CD4-positive, alpha-beta T cell treated with Interleukin-10 for 1 hour (primary cell): ENCODE results near the gene RNF150.
A peak's percentile ranks its signal among the peaks of the same experiment; 100 is the strongest.

Source experiments
- DNase-seq: peaks from one replicate; pipeline ENCODE4 v3.0.0-alpha.2; 2020

The RNF150 gene

DNA sequence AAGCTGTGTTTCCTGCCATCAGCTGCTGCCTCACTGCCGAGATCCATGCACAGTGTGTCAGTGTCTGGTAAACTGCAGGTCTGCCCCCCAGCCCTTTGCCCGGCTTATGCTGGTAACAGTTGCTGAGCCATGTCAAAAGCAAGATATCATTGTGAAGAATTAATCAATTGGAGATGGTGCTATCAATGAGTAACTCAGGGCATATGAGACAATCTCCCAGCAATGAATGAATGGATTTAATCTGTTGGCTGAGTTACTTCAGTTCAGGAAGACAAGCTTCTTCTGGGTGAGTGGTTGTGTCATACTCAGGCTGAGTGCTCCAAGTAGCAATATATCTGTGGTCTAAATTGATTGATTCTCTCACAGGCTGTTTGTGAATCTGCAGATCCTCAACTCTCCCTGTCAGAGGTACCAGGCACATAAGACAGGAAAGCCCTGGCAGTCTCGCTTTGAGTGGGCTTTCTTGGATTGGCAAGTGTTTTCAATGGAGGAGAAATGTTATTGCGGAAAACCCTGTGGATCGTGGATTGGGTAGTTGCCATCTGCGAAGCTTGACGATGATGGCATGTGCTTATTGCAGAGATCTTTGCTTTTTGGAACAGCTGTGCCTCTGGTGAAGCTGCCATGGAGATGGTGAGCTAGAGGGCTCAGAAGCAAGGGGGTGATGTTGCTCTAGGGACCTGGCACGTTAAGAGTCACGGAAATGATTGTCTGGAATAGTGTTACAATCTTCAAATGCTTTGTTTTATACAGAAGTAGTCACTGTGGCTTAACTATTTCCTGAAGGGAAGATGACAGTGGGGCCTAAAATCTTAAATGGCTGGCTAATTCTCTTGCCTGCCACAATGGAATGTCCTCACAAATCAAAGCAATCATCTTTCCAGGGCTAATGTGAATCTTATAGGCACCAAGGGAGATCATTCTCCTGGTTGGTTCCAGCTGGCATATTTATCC, 229.5 kb downstream of the RNF150 start:
- no peak for DNase-seq

DNA sequence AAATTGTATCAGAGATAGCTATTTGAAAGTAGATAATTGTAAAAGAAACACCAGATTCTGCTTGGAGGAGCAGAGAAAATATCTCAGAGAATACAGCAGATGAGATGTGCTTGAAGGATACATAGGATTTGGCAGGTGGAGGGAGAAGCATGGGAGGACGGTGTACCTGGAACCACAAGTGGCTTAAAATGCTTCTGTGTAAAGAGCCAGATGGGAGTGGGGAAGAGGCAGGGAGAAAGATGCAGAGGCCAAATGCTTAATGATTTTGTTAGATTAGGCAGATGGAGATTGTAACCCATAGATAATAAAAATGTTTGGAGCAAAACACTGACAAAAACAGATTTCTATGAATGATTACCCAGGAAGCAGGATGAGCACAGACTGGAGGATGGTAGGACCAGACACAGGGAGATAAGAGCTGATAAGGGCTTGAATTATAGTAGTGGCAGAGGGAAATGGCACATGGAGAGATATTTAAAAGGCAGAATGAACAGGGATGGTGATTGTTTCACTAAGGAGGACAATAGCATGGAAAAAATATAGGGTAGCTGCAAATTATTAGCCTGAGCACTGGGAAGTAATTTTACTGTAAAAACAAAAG, 231.4 kb downstream of the RNF150 start:
- no peak for DNase-seq

DNA sequence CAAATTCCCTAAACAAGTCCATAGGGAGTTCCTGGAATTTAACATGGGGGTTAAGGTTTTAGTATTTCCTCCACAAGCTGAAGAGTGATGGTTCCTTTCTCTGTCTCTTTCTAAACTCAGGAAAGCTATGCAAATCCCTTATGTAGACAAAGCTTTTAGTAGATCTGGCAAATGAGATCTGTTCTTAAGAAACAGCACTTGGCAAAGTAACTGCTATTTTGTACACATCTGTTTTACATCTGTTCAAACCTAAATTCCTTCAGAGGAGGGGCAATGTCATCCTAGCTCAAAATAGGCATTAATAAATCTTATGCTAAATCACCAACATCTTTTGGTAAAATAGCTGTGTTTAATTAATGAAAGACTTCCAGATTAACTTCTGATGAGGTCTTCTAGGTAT, 239.3 kb downstream of the RNF150 start:
- no peak for DNase-seq

DNA sequence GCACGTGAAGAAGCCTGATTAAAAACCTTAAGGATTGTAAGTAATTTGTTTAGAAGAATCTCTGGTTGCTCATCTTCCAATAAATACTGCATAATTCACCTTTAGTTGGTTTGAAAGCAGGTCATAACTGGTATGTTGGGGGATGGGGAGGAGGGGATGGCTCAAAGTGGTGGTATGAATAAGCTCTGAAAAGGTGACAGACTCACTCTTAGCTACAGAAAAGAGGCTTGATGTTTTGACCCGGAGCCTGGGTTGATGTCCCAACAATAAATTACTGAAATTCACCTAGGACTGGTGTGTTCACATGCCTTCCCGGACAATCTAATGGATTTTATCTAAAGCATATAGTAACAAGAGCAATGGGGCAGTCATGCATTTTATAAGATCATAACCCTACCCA, 245.2 kb downstream of the RNF150 start:
- DNase-seq, result no peak

DNA sequence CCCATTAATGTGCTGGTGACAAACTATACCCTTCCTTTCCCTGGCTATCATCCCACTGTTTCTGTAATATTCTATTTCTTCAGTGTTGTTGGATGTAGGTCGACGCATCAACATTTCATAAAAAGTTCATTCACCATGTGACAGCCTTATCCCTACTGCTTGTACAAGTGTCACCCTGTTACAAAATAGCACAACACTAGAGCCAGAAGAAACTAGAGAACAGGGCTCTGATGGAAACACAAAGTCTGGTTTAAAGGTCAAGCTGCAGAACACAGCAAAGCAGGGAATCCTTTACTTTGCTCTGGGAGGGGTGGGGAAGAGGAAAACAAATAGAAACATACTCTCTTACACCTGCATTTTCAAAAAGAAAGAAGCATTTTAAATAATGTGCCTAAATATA, 245.8 kb downstream of the RNF150 start:
- no peak for DNase-seq

DNA sequence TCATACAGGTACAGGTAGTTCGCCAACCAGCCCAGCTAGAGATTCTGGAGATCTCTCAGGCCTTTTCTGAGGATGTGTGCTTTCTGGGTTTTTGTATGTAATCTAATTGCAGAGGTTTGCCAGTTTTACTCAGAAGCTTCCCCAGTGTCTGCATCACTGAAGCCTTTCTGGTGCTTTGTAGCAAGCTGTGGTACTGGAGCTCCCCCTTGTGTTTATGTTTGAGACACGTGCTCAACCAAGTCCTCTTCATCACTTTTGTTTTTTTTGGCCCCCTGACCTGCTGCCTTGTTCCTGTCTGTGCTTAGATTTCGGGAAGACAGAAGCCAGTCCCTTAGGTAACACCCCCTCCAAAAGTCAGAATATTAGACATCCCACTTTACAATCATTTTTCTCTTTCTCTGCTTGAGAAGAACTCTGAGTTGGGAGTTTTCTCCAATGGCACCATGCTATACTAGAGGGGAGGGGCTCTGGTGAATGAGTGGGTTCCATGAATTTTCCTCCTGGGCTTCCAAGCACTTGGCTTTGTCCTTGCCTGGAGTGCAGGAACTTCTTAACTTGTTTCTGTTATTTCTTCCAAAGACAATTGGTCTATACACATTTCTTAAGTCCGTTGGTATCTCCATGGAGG, 248.7 kb downstream of the RNF150 start:
- peak; percentile 31 for DNase-seq

DNA sequence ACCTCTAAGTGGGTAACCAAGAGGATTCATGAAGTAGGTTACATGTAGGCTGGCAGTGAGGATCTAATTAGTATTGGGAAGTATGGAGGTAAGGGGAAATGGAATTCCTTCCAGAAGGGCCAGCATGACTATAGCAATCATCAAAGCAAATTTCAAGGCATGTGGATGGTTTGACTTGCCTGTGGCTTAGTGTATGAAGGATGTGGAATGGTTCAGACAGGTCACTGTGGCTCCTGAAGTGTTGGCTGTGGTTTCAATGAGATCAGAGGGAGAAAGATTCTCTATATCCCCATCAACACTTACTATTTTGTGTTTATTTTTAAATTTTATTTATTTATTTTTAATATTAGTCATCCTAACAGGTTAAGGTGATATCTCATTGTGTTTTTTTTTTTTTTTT, 255.5 kb downstream of the RNF150 start:
- DNase-seq, result no peak

DNA sequence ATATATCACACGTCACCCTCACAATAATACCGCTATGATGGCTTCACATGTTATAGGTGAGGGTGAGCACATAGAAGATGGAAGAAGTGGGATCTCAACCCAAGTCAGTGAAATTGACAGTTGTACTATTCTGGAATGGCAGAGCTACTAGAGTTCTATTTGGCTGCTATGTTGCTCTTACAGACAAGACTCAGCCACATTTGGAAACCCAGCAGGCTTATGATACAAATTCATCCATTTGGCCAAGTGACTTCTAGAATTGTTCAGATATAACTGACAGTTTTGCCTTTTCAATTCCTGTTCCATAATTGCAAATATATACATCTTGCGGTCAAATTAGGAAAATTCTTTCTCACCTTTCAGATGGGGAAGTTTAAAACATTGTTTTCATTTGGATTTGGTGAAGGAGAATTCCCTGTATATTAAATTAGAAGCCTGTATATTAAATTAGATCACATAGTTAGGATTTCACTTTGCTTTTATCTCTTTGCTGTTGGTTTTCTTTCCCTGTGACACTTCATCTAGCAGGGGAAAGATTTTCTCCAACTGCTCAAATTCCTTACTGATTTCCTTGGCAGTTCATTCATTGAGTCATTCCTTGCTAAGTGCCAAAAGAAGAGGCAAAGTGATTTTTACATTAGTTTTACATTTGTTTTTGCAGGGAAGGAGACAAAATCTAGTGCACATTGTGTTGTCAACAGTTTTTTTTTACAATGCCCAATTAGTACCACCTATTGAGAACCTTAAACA, 256.5 kb downstream of the RNF150 start:
- DNase-seq, result no peak

DNA sequence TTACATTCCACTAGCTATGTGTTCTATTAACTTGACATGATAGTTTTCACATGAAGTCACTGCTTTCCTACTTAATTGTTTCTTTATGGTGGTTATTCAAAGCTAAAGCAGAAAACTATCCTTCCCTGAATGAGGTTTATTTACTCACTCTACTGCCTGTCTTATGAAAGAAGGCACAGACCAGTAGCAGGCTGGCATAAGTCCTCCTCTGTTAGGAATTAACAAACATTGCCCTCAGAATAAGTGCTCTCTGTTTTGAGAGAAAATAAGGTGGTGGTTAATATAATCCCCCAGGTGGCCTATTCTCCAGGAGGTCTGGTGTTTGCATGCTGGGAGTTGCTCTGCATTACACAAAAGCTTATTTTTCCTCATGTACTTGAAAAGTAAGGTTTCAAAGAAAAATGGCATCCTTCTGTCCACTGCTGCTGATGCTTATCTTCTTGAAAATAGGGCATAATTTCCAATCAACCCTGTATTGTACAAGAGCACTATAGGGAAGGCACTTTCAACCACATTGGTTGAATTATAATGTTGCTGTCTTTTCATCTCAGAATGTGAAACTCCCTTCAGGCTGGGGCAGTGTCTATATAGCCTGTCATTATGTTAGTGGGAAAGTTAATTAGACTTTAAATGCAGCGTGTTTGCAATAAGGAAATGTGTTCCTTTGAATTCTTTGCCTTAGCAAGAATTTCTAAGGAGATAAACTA, 257.4 kb downstream of the RNF150 start:
- no peak for DNase-seq

DNA sequence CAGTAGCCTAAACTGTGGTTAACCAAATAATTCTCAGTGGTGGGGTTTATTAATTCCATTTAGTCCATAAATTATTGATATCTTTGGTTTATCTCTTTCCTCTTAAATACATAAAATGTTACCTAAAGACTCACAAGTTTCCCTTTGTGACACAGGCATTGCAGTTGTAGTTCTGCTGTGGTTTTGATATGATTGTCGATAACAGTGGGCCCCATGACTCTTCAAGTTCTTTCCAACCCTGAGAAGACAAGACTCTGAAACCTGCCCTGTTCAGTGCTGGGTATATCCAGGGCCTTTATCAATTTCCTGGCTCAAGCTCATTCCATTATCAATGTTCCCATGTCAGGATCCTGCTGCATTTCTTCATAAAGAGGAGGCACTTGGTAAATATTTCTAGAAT, 259.2 kb downstream of the RNF150 start:
- DNase-seq, result no peak

DNA sequence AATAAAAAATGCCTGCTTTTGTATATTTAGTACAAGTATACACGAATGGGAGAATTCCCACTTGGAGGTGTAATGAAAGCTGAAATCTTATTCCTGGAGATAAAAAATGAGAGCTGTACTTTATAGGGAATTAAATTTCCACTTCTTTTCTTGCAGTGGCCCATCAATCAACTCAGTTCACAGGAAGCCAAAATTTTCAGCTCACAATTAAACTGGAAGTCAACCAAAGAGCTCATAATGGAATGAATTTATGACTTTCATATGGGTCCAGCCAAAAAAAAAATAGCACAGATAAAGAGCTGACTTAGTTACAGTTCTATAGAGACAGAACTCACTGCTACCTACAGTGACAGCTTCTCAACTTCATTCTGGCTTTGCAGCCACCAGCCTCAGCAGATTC, 261.9 kb downstream of the RNF150 start:
- no peak for DNase-seq

DNA sequence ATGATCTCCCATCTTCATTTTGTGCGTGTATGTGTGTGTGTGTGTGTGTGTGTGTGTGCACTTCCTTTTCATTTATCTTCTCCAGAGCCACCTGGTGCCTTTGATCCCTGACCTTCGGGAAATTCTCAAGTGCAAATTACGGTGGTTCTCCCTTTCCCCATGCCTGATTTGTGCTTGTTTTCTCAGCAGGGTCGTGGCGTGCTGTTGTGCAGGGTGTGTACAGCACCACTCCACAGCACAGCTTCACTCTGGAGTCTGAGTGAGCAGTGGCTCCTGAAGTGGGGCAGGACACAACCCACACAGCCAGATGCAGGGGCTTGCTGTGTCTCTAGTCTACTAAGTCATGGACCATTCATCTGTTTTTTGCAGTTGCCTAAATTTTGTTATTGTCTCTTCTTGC, 262.8 kb downstream of the RNF150 start:
- no peak for DNase-seq

DNA sequence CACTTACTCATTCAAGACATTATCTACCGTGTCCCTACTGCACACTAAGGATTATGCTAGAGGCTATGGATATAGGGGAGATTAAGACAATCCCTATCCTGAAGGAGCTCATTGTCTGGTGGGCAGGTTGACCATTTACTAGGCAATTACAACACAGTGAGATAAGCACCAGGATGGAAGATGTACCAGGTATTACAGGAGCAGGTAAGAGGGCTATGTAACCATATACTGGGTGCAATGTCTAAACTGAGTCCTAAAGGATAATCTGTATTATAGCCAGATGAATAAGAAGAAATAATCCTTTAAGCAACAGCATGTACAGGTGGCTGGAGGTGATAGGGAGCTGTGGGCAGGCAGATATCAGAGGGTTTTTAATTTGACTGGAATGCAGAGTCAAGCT, 263.8 kb downstream of the RNF150 start:
- DNase-seq, result no peak

DNA sequence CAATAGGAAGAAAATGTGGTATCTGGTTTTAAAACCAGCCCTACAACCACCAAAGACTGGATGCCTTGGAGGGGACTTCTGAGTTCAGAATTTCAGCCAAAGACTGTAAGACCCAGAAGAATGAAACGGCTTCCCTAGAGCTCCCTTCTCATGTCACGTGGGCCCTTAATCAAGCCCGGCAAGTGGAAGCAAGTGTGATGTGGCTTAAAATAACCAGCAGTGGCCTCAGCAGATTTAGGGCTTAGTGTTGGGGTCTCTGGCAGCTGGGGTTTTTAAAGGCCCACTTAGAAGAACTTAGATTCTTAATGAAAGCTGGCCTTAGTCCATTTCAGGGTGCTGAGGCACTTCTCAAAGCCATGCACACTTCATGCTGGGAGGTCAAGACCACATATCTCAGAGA, 265.9 kb downstream of the RNF150 start:
- no peak for DNase-seq

DNA sequence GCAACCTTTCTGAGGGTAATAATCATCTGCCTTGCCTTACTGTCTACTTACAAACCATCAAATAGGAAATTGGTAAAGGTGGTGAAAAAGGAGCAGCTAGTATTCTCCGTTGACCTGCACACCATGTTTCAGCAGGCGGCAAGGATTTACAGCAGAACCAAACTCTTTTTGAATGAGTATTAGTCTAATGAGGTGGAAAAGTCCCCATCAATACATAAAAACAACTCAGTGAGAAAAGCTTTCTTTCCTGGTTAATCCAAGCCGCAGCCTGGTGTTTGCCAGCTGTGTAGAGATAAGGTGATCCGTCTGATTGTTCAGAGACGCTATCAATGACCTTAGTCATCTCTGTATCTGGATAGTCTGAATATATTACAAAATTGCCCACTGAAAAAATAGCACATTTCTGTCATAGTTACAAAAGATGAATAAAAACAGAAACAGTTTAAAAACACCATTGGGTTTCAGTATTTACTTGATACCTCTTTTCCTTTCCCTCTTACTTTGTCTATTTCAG, 266.7 kb downstream of the RNF150 start:
- DNase-seq, result no peak

DNA sequence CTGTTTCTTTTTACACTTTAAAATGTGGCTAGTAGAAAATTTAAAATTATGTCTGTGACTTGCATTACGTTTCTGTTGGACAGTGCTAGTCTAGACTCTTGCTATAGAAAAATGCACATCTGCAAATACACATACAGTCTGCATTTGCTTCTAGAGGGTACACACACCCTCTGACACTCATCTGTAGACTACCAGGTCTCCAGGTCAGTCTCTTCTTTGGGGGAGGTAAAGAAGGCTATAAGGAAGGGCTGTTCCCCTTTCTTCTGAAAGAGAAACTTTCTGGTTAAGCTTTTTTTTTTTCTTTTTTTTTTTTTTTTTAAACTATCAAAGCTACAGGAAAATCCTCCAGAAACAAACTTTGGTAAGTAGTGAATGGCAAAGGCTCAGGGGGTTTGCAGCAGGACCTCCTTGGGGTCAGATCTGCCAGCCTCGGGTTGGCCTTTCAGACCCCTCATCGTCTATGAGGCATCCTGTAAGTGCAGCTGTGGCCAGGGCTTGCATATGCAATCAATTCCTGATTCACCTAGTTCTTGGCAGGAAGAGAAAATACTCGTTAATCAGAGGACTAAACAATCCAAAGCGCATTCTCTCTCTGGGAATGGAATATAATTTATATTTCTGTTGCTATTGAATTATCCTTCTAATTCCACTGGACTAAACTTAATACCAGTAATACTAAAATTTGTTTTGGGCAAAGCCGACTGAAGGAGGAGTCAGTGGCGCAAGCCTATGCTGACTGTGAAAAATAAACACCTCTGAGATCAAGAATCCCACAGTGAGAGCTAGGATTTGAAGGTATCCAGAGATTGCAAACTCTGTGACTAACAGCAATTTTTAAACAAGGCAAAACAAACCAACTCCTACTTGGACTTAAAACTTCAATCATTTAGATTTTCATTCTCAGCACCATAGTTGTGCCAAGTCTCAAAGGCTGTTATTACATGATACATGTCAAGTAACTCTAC, 267.7 kb downstream of the RNF150 start:
- DNase-seq, result no peak

DNA sequence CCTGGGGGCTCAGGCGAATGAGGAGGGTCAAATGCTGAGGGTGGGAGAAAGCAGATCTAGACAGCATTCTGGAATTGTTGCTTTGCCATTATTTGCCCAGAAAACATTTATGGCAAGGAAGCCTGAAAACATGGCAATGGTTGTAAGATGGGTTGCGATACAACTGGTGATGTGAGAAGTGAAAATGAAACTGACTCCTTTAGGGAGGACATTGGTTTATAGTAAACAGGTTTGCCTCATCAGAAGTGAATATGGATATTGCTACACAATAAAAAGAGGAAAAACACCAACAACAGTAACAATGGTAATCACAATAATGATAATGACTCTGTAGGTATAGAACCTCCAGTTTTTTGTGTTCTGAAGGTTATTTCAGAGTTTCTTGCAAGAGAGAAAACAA, 270.1 kb downstream of the RNF150 start:
- DNase-seq, result no peak

DNA sequence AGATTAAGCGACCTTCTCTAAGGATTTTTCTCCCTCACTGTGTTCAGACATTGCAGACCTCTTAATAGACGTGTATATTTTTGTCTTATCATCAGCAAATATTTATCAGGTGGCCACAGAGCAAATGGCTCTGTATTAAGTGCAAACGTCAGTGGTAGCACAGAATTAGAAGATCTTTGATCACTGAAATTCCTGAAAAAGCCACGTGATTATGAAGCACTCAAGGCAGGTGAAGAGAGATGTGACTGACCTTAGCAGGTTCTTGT, 271.2 kb downstream of the RNF150 start:
- no peak for DNase-seq

DNA sequence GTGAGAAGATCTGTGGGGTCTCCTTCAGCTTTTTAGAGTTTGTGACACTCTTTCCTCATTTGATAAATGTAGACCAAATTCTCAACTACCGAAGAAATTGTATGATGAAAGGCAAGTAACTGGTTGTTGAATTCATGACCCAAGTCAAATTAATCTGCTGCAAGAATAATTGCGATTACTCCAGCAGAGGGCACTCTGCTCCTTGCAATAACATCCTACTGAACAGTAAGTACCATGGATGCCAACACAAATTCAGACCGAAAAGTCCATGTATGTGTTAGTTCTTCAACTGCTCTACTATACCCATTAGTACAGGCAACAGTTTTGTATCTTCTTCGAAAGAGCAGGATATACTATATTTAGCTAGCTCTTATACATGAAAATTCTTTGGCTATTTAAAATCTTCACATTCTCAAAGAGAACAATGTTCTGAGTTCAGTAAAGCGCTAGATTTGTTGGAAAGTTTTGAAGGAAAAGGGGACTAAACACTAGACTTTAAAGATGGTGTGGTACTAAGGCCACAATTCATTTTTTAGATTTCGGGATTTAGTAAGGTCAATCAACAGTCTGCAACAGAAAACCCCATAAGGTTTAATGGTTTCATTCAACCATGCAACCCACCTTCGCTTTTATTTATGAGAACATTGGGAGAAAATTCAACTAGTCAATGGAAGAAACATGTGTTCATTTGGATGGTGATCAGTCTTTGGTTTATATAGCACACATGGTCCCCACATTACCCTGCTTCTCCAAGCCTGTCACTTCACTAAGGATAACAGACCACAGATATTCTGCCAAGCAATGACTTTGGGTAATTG, 271.7 kb downstream of the RNF150 start:
- DNase-seq, result peak; percentile 52

DNA sequence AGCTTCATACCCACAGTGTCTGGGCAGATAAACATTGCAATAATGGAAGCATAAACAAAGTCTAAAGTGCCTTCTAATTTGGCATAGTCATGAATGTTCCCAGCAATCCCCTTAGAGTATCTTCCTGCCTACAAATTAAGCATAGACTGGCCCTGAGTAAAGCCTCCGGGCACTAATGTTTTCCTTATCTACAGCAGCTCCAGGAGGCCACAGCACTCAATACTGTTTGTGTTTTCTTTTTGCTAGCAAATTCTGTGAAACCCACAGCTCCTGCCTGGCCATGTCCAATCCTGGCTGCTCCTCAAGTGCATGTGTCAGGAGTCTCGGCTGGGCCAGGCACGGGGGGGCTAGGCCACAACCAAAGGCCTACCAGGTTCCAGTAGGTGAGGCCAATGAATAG, 274.4 kb downstream of the RNF150 start:
- DNase-seq, result no peak

DNA sequence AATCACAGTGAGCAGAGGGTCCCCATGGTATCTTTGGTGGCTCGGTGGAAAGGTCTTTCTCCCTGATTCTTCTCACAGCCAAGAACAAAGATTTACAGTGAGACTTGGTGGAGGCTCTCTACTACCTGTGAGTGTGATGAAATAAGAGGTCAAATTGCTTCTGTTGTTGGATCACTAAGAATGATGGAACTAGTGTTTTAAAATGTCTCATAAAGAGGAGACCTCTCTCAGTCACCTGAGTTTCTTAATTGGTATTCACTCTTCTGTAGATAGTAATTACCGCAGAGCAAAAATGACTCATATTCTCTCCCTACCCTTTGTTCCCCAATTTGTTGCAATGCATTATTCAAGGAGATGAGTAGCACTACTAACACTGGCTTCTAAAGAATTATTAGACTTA, 276.2 kb downstream of the RNF150 start:
- DNase-seq, result no peak
